Astrocyte of the hippocampus (primary cell): ENCODE measurements around the gene PRTFDC1.
A peak's percentile ranks its signal among the peaks of the same experiment; 100 is the strongest.

Source experiments
- DNase-seq: peaks from one replicate; pipeline ENCODE4 v3.0.0; 2011; ENCODE audit warnings: low read depth, low spot score

Gene PRTFDC1

GRCh38 chr10:24965051-24965450, 12.6 kb upstream of the PRTFDC1 start:
- no peak for DNase-seq

GRCh38 chr10:24963521-24964041, 11.2 kb upstream of the PRTFDC1 start:
- DNase-seq: peak; percentile 49

GRCh38 chr10:24962995-24963394, 10.6 kb upstream of the PRTFDC1 start:
- peak; percentile 67 for DNase-seq

GRCh38 chr10:24961582-24961981, 9.2 kb upstream of the PRTFDC1 start:
- DNase-seq: no peak

- no peak for DNase-seq
These were observed 7.0 kb upstream of the PRTFDC1 start for GRCh38 chr10:24959382-24959730.

- peak; percentile 68 for DNase-seq
These were observed 6.4 kb upstream of the PRTFDC1 start for GRCh38 chr10:24958721-24959381.

- DNase-seq: peak; percentile 88
These were observed 5.8 kb upstream of the PRTFDC1 start for GRCh38 chr10:24958091-24958720.

- DNase-seq: peak; percentile 60
These were observed 5.2 kb upstream of the PRTFDC1 start for GRCh38 chr10:24957624-24958051.

- DNase-seq: no peak
These were observed 1.3 kb upstream of the PRTFDC1 start for GRCh38 chr10:24953675-24954074.

GRCh38 chr10:24952707-24953645, 570 bp upstream of the PRTFDC1 start:
- peak; percentile 71 for DNase-seq

- peak; percentile 36 for DNase-seq
These were observed 934 bp downstream of the PRTFDC1 start for GRCh38 chr10:24951201-24952142.

- no peak for DNase-seq
These were observed 2.0 kb downstream of the PRTFDC1 start for GRCh38 chr10:24950439-24950838.

GRCh38 chr10:24949616-24950015, 2.8 kb downstream of the PRTFDC1 start:
- DNase-seq: no peak

- DNase-seq: peak; percentile 40
These were observed 4.9 kb downstream of the PRTFDC1 start for GRCh38 chr10:24947304-24948097.

GRCh38 chr10:24944512-24945255, 7.7 kb downstream of the PRTFDC1 start:
- peak; percentile 78 for DNase-seq

- no peak for DNase-seq
These were observed 13.9 kb downstream of the PRTFDC1 start for GRCh38 chr10:24938525-24938924.

- DNase-seq: no peak
These were observed 14.3 kb downstream of the PRTFDC1 start for GRCh38 chr10:24938076-24938475.

GRCh38 chr10:24935504-24936292, 16.7 kb downstream of the PRTFDC1 start:
- no peak for DNase-seq

GRCh38 chr10:24931236-24931635, 21.2 kb downstream of the PRTFDC1 start:
- no peak for DNase-seq
